DND-41 (cell line): ENCODE measurements around the gene NELFE.

Experiments
- ATAC-seq: fragments of 200-7000 bp; cut with Tn5 transposase; 3 replicates; pipeline ENCODE4 v1.9.1; 2021; ENCODE audit warnings: low read depth; ENCODE audit not compliant: insufficient read depth
- DNase-seq: peaks from one replicate; pipeline ENCODE4 v3.0.0-alpha.2; 2020
- H2AFZ ChIP-seq: 2 replicates; pipeline ENCODE4 v1.6.0; 2012; ENCODE audit warnings: low read depth, low read length
- H3K27ac ChIP-seq: 2 replicates; pipeline ENCODE4 v1.5.1; 2012; ENCODE audit warnings: low read length, inconsistent platforms
- H3K27me3 ChIP-seq: fragments of 200-600 bp; sonication (generic); 2 replicates; pipeline ENCODE4 v1.6.0; 2012; ENCODE audit warnings: low read length, mild to moderate bottlenecking, inconsistent platforms; ENCODE audit not compliant: insufficient read depth, poor library complexity
- H3K36me3 ChIP-seq: 2 replicates; pipeline ENCODE4 v1.5.1; 2012; ENCODE audit warnings: low read length, inconsistent platforms; ENCODE audit not compliant: insufficient read depth
- H3K4me1 ChIP-seq: 2 replicates; pipeline ENCODE4 v1.5.1; 2012; ENCODE audit warnings: mild to moderate bottlenecking, low read length; ENCODE audit not compliant: insufficient read depth
- H3K4me2 ChIP-seq: 2 replicates; pipeline ENCODE4 v1.6.0; 2012; ENCODE audit warnings: mild to moderate bottlenecking, moderate library complexity, low read length, inconsistent platforms; ENCODE audit not compliant: insufficient read depth
- H3K4me3 ChIP-seq, 2 experiments: fragments of 200-600 bp in 1 of 2; shearing (Covaris generic) in 1 of 2; 2 replicates each; pipeline ENCODE4 v1.5.1; 2012 to 2016; ENCODE audit warnings: inconsistent platforms in 2 of 2, low read length in 2 of 2, mild to moderate bottlenecking in 2 of 2, low read depth in 1 of 2, moderate library complexity in 1 of 2
- H3K79me2 ChIP-seq: 2 replicates; pipeline ENCODE4 v1.6.0; 2012; ENCODE audit warnings: low read length, inconsistent platforms; ENCODE audit not compliant: insufficient read depth
- H3K9ac ChIP-seq: 2 replicates; pipeline ENCODE4 v1.6.0; 2012; ENCODE audit warnings: low read depth, mild to moderate bottlenecking, inconsistent platforms, low read length, moderate library complexity
- H3K9me3 ChIP-seq: 2 replicates; pipeline ENCODE4 v1.5.1; 2012; ENCODE audit warnings: low read length, moderate library complexity, mild to moderate bottlenecking, inconsistent platforms; ENCODE audit not compliant: insufficient read depth, severe bottlenecking
- H4K20me1 ChIP-seq: 2 replicates; pipeline ENCODE4 v1.6.0; 2012; ENCODE audit warnings: low read length; ENCODE audit not compliant: insufficient read depth
- CTCF ChIP-seq: IDR thresholded peaks from 2 replicates; pipeline ENCODE4 v1.5.1; 2012; ENCODE audit warnings: borderline replicate concordance, low read length, moderate library complexity, mild to moderate bottlenecking; ENCODE audit not compliant: poor library complexity, severe bottlenecking; ENCODE audit errors: extremely low read depth
- EZH2 ChIP-seq: IDR thresholded peaks from 3 replicates; pipeline ENCODE4 v1.6.1; 2012; ENCODE audit warnings: borderline replicate concordance, low read depth, mild to moderate bottlenecking, moderate library complexity, low read length, inconsistent platforms; ENCODE audit not compliant: severe bottlenecking

The NELFE gene

GRCh38 chr6:31968326-31968725, 9.6 kb upstream of the NELFE start:
- peaks cover 6% of the 10 kb centered on the region; the same call in 1 of the 2 replicates for H4K20me1 ChIP-seq
- no peak overlapping the region for H3K9ac ChIP-seq
- peaks cover 35% of the 10 kb centered on the region for H3K4me1 ChIP-seq
- H2AFZ ChIP-seq, result no peak overlapping the region
- H3K27ac ChIP-seq, result no peak overlapping the region
- H3K9me3 ChIP-seq, result no peaks in the 10 kb centered on the region
- peaks cover 34% of the 10 kb centered on the region for H3K79me2 ChIP-seq
- ATAC-seq, result no peak
- peaks cover 72% of the 10 kb centered on the region for H3K36me3 ChIP-seq
- H3K4me2 ChIP-seq, result no peak overlapping the region
- DNase-seq, result no peak
- TF ChIP-seq EZH2, result no peak
- no peak for TF ChIP-seq CTCF
- no peaks in the 10 kb centered on the region for H3K27me3 ChIP-seq
- no peak overlapping the region for H3K4me3 ChIP-seq

- Histone ChIP-seq H3K4me3 (no peak overlapping the region), H3K36me3 (peaks cover 76% of the 10 kb centered on the region)
- TF ChIP-seq CTCF (no peak), EZH2 (no peak)
Observed at GRCh38 chr6:31967926-31968320, 9.2 kb upstream of the NELFE start.

GRCh38 chr6:31966997-31967925, 8.5 kb upstream of the NELFE start:
- H4K20me1 ChIP-seq, result peaks cover 6% of the 10 kb centered on the region; the same call in 1 of the 2 replicates
- peaks cover 83% of the 10 kb centered on the region for H3K36me3 ChIP-seq
- no peak overlapping the region for H3K27ac ChIP-seq
- ATAC-seq, result no peak
- peaks cover 24% of the 10 kb centered on the region for H3K79me2 ChIP-seq
- H3K9ac ChIP-seq, result no peak overlapping the region
- no peak for DNase-seq
- H3K9me3 ChIP-seq, result no peaks in the 10 kb centered on the region
- no peaks in the 10 kb centered on the region for H3K27me3 ChIP-seq
- no peak overlapping the region for H2AFZ ChIP-seq
- no peak overlapping the region for H3K4me2 ChIP-seq
- H3K4me3 ChIP-seq, result no peak overlapping the region
- peaks cover 26% of the 10 kb centered on the region for H3K4me1 ChIP-seq
- TF ChIP-seq CTCF (no peak), EZH2 (no peak)

More at GRCh38 chr6:31967926-31968320, 9.2 kb upstream of the NELFE start:
- no peak overlapping the region for H3K9ac ChIP-seq
- H2AFZ ChIP-seq, result no peak overlapping the region
- ATAC-seq, result no peak
- no peaks in the 10 kb centered on the region for H3K9me3 ChIP-seq
- H3K4me2 ChIP-seq, result no peak overlapping the region
- H4K20me1 ChIP-seq, result peaks cover 6% of the 10 kb centered on the region; the same call in 1 of the 2 replicates
- H3K27ac ChIP-seq, result no peak overlapping the region
- peaks cover 30% of the 10 kb centered on the region for H3K79me2 ChIP-seq
- H3K4me1 ChIP-seq, result peaks cover 31% of the 10 kb centered on the region
- DNase-seq, result no peak
- H3K27me3 ChIP-seq, result no peaks in the 10 kb centered on the region
